Osteocyte (in vitro differentiated cells): Measurements from ENCODE around the gene RFX4. TPM values are rescaled to one million over a fixed set of nuclear protein-coding genes. Genes with fewer than 3 reads are reported as not detected.

ENCODE experiments used
- DNase-seq: peaks from one replicate; pipeline ENCODE4 v3.0.0; 2021; ENCODE audit warnings: mixed read lengths; ENCODE audit not compliant: unreplicated experiment; ENCODE audit errors: extremely low spot score
- H3K27ac Mint-ChIP-seq: one replicate; pipeline ENCODE4 v1.8.0; 2021; ENCODE audit warnings: mild to moderate bottlenecking, mixed read lengths; ENCODE audit not compliant: unreplicated experiment
- H3K27me3 Mint-ChIP-seq: one replicate; pipeline ENCODE4 v1.8.0; 2021; ENCODE audit warnings: mixed read lengths; ENCODE audit not compliant: unreplicated experiment
- H3K36me3 Mint-ChIP-seq: one replicate; pipeline ENCODE4 v1.8.0; 2021; ENCODE audit warnings: mixed read lengths; ENCODE audit not compliant: unreplicated experiment
- H3K4me1 Mint-ChIP-seq: one replicate; pipeline ENCODE4 v1.8.0; 2021; ENCODE audit warnings: mixed read lengths; ENCODE audit not compliant: unreplicated experiment
- H3K4me3 Mint-ChIP-seq: one replicate; pipeline ENCODE4 v1.8.0; 2021; ENCODE audit warnings: mild to moderate bottlenecking, moderate library complexity, mixed read lengths; ENCODE audit not compliant: unreplicated experiment
- H3K9me3 Mint-ChIP-seq: one replicate; pipeline ENCODE4 v1.8.0; 2021; ENCODE audit warnings: mixed read lengths; ENCODE audit not compliant: unreplicated experiment
- total RNA-seq: library from RNA; stranded (reverse); gene quantifications from 2 replicates; pipeline ENCODE4 v1.2.1, GENCODE V29; 2021
- TF ChIP-seq, protein P1 (sequence below): fragments of 200-600 bp; sonication (generic); IDR thresholded peaks from 2 replicates; pipeline ENCODE4 v1.5.0; 2021; ENCODE audit warnings: antibody characterized with exemption, mild to moderate bottlenecking, moderate library complexity

The RFX4 gene
- total RNA-seq, 1 donor from 2014 or later: not detected

DNA sequence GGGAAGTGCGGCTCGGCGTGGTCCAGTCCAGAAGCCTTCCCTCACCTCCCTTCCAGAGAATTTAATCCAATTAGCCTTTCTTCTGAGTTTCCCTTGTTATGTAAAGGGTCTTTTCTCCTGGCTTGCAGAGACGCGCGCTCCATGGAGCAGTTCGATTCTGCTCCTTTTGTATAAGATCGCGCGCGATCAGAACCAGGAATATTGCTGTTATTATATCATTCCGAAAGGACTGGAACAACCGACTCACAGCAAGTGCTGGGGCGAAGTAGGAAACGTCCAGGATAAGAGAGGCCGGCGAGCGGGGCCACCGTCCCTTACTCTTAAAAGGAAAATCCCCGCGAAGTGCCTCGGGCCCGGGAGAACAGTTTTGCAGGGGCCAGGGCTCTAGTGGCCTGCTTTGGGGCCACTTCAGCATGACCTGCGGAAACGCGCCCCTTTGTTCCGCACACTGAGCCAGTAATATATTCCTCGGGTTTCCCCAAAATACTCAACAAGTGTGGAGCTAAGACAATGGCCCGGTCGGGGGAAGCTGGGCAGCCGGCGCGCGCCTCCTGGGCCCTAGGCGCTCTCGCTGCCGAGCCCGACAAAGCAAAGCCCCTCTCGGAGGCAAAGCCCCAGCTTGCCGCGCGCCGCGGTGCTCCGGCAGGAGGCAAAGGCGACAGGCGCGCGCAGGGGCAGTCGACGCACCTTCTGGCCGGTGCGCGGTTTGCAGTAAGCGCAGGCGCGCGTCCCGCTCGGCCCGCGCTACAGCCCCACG lies 2.9 kb downstream of the RFX4 start:
- no peaks in the 10 kb centered on the region for H3K36me3 Mint-ChIP-seq
- DNase-seq: no peak
- peak overlapping the region; percentile 28 for H3K4me3 Mint-ChIP-seq
- peaks cover 52% of the 10 kb centered on the region for H3K4me1 Mint-ChIP-seq
- TF ChIP-seq, protein P1, sequence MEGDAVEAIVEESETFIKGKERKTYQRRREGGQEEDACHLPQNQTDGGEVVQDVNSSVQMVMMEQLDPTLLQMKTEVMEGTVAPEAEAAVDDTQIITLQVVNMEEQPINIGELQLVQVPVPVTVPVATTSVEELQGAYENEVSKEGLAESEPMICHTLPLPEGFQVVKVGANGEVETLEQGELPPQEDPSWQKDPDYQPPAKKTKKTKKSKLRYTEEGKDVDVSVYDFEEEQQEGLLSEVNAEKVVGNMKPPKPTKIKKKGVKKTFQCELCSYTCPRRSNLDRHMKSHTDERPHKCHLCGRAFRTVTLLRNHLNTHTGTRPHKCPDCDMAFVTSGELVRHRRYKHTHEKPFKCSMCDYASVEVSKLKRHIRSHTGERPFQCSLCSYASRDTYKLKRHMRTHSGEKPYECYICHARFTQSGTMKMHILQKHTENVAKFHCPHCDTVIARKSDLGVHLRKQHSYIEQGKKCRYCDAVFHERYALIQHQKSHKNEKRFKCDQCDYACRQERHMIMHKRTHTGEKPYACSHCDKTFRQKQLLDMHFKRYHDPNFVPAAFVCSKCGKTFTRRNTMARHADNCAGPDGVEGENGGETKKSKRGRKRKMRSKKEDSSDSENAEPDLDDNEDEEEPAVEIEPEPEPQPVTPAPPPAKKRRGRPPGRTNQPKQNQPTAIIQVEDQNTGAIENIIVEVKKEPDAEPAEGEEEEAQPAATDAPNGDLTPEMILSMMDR: no peak
- no peaks in the 10 kb centered on the region for H3K9me3 Mint-ChIP-seq
- peaks cover 87% of the 10 kb centered on the region for H3K27me3 Mint-ChIP-seq
- H3K27ac Mint-ChIP-seq: no peak overlapping the region

DNA sequence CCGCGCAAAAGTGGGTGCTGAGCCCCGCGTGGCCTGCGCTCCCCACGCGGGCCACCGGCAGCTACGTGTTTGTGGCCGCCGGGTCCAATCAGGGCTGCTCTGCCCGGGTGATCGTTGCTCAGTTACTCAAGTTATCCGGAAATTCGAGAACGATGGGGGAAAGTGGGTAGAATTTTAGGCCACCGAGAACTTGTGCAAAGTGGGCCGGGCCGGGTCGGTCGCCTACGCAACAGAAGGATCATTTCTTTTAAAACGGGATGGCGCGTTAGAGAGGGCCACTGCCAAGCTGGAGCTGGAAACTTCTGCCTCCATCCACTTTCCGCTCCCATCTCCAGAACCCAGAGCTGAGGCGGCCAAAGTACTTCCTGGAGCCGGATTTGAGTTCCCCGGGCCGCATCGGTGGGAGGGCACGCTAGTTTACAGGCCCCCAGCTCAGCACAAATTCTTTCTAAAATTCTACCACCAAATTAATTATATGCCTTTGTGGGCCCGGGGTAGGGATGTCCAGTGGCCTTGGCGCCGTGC lies 3.5 kb downstream of the RFX4 start:
- H3K9me3 Mint-ChIP-seq: no peaks in the 10 kb centered on the region
- H3K36me3 Mint-ChIP-seq: no peaks in the 10 kb centered on the region
- H3K27me3 Mint-ChIP-seq: peaks cover 86% of the 10 kb centered on the region
- H3K4me1 Mint-ChIP-seq: peaks cover 52% of the 10 kb centered on the region
- TF ChIP-seq, protein P1: no peak
- peak overlapping the region; percentile 58 for H3K4me3 Mint-ChIP-seq
- no peak for DNase-seq
- no peak overlapping the region for H3K27ac Mint-ChIP-seq

DNA sequence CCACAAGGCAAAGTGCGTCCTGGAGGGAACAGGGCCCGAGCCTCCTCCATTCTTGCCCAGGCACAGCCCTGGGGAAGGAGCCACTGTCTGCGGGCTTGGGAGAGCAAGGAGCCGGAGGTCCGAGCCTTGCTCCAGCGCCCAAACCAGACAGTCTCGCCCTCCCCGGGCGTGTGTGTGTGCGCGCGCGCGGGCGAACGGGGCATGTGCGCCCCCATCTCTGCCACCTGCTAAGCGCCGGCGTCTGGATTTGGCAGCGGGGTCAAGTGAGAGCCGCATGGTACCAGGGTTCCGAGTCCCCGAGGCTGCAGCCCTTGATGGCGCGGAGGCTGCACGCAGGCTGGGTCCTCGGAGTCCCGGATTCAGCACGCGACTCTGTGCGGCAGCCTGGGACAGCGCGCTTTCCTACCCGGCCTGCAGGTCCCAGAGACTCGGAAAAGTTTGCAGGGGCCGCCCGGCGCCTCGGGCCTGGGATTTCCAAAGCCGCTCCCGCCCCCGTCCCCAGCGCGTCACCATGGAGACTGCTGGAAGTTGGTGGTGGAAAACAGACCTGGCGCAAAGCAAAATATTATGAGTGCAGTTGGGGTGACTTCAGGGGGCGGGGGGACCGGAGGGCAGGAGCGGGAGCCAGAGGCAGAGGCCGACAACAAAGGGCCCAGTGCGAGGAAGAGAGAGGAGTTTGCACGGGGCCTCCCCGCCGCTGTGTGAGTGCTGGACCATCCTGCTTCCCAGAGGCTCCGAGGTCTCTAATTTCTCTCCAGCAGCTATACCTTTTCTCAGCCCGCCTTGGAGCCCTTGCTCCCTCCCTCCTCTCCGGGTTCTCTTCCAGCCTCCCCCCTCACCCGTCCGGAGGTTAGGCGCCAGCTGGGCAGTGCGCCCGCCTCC lies 4.2 kb downstream of the RFX4 start:
- Mint-ChIP-seq H3K4me1 (peaks cover 49% of the 10 kb centered on the region), H3K36me3 (no peaks in the 10 kb centered on the region), H3K9me3 (no peaks in the 10 kb centered on the region), H3K27me3 (peaks cover 90% of the 10 kb centered on the region), H3K4me3 (peak overlapping the region; percentile 58), H3K27ac (no peak overlapping the region)
- TF ChIP-seq, protein P1: no peak
- DNase-seq: no peak

GRCh38 chr12:106588771-106589170 lies 6.0 kb downstream of the RFX4 start:
- Mint-ChIP-seq H3K27ac (no peak overlapping the region), H3K4me3 (no peak overlapping the region), H3K4me1 (peaks cover 36% of the 10 kb centered on the region), H3K9me3 (no peaks in the 10 kb centered on the region), H3K27me3 (peaks cover 91% of the 10 kb centered on the region), H3K36me3 (no peaks in the 10 kb centered on the region)
- TF ChIP-seq, protein P1: no peak
- no peak for DNase-seq

DNA sequence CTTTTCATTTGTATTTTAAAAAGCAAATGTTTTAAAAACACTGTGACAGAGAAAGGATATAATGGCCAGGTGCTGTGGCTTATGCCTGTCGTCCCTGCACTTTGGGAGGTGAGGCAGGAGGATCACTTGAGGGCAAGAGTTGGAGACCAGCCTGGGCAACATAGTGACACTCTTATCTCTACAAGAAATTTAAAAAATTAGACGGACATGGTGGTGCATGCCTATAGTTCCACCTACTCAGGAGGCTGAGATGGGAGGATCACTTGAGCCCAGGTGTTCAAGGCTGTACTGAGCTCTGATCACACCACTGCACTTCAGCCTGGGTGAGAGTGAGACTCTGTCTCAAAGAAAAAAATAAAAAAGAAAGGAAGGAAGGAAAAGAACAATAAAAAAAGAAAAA lies 7.8 kb downstream of the RFX4 start:
- no peak overlapping the region for H3K27ac Mint-ChIP-seq
- H3K9me3 Mint-ChIP-seq: no peaks in the 10 kb centered on the region
- no peak for DNase-seq
- no peak overlapping the region for H3K4me3 Mint-ChIP-seq
- H3K36me3 Mint-ChIP-seq: no peaks in the 10 kb centered on the region
- H3K4me1 Mint-ChIP-seq: peaks cover 19% of the 10 kb centered on the region
- TF ChIP-seq, protein P1: no peak
- H3K27me3 Mint-ChIP-seq: peaks cover 91% of the 10 kb centered on the region
